ENCODE results near the gene CCDC33.
"Not testable (repeated sequence)": the region's sequence is repeated elsewhere in the genome, so short reads cannot be mapped to it uniquely, and the experiment has no call there.

The CCDC33 gene

GRCh38 chr15:74338676-74339075, 102.5 kb downstream of the CCDC33 start:
- no peak for DNase-seq

- no peak for DNase-seq
These were observed 103.2 kb downstream of the CCDC33 start for GRCh38 chr15:74339371-74339770.

GRCh38 chr15:74340150-74340549, 104.0 kb downstream of the CCDC33 start:
- no peak for DNase-seq

GRCh38 chr15:74343127-74343796, 107.1 kb downstream of the CCDC33 start:
- DNase-seq: no peak

- no peak for DNase-seq
These were observed 107.6 kb downstream of the CCDC33 start for GRCh38 chr15:74343797-74344127.

- DNase-seq: no peak
These were observed 108.9 kb downstream of the CCDC33 start for GRCh38 chr15:74345051-74345450.

- no peak for DNase-seq
These were observed 111.7 kb downstream of the CCDC33 start for GRCh38 chr15:74347757-74348250.

DNA sequence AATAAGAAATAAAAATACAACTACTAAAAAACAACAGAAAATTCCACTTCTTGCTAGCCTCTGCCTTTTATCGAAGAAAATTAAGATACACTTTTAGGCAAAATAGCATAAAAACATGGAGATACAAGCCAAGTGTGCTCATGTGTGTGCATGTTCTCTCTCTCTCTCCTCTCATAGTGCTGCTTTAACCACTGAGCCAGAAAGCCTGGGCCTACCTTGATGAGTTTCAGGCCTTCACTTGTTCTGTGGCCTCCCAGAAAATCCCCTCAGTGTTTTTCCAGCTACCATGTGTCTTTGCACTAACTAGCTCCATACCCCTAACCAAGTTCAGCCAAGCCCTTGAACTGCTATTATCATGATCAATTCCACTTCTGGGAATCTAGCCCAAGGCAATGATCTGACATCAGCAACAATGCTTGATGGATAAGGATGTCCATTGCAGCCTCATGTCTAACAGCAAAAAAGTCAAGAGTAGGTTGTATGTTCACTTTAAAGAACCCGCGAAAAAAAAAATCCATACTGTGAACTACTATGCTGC, 113.2 kb downstream of the CCDC33 start:
- DNase-seq: no peak

GRCh38 chr15:74350295-74351275, 114.5 kb downstream of the CCDC33 start:
- no peak for DNase-seq

- DNase-seq: no peak
These were observed 115.5 kb downstream of the CCDC33 start for GRCh38 chr15:74351670-74352069.

DNA sequence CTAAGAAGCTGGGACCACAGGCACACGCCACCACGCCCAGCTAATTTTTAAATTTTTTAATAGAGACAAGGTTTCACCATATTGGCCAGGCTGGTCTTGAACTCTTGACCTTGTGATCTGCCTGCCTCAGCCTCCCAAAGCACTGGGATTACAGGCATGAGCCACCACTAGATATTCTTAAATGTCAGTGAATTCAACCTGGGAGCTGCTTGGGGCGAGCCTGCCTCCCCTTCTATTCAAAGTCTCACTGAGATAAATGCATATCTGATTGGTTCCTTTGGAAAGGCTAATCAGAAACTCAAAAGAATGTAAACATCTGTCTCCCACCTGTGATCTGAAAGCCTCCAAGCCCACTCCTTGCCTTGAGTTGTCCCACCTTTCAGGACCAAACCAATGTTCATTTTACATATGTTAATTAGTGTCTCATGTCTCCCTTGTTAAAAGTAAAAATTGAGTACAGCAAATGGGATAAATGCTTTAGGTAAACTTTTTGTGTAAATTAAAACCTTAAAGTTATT, 116.3 kb downstream of the CCDC33 start:
- no peak for DNase-seq

GRCh38 chr15:74353992-74354391, 117.9 kb downstream of the CCDC33 start:
- DNase-seq: not testable (repeated sequence)

GRCh38 chr15:74356050-74356449, 119.9 kb downstream of the CCDC33 start:
- not testable (repeated sequence) for DNase-seq

DNA sequence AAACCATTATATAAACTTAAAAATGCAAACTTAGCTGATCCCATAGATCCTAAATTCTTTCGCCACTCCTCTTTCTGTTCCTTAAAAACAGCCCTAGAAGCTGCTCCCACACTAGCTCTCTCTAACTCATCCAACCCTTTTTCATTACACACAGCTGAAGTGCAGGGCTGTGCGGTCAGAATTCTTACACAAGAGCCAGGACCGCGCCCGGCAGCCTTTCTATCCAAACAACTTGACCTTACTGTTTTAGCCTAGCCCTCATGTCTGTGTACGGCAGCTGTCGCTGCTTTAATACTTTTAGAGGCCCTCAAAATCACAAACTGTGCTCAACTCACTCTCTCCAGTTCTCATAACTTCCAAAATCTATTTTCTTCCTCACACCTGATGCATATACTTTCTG, 121.4 kb downstream of the CCDC33 start:
- not testable (repeated sequence) for DNase-seq

DNA sequence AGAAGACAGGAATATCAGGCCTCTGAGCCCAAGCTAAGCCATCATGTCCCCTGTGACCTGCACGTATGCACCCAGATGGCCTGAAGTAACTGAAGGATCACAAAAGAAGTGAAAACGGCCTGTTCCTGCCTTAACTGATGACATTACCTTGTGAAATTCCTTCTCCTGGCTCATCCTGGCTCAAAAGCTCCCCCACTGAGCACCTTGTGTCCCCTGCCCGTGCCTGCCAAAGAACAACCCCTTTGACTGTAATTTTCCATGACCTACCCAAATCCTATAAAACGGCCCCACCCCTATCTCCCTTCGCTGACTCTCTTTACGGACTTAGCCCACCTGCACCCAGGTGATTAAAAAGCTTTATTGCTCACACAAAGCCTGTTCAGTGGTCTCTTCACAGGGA, 123.2 kb downstream of the CCDC33 start:
- DNase-seq: not testable (repeated sequence)

- DNase-seq: not testable (repeated sequence)
These were observed 124.7 kb downstream of the CCDC33 start for GRCh38 chr15:74360855-74361254.

DNA sequence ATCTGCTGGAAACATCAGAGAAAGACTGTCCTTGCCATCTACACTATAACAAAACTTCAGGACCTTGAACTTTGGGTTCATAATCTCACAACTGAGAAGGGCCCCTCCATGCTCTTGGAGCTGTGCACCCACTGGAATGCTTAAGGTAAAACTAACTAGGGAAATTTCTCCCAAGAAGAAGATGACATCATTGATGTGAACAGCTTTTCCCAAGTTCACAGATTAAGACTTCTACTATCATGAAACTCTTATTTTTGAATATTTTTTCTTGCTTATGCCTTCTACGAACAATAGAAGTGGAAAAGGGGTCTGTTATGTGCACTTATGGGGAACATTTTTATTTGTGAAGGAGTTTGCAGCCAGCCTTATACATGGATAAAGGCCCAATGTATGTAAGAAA, 126.4 kb downstream of the CCDC33 start:
- no peak for DNase-seq

GRCh38 chr15:74364936-74365597, 128.9 kb downstream of the CCDC33 start:
- DNase-seq: no peak

DNA sequence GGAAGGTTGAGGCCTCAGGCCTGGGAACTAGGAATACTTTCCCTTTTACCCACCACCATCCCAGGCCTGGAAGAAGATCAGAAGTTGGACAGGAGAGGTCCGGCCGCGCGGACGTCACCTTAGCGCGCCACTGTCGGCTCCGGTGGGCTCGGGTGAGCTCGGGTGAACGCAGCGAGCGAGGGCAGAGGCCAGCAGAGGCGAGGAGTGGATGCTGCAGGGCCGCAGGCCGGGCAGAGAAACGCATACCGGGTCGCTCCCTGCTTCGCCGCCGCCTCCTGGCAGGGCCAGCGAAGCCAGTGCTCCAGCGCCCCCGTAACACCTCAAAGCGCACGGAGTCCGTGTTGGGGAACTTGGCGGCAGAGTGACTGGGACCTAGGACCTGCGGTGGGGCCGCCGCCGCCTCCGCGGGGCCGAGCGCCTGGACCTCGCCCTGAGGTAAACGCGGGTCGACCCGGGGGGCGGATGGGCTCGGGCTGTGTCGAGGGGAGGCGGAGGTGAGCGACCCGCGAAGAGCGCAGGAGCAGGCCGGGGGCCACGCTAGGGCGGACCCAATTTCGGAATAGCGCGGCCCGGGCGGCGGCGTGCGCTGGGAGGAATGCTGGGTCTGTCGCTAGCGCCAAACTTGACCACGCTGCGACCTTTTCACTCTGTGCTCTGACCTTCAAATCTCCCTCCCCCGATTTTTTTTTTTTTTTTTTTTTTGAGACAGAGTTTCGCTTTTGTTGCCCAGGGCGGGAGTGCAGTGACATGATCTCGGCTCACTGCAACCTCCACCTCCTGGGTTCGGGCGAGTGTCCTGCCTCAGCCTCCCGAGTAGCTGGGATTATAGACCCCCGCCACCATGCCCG, 129.7 kb downstream of the CCDC33 start:
- DNase-seq: no peak

DNA sequence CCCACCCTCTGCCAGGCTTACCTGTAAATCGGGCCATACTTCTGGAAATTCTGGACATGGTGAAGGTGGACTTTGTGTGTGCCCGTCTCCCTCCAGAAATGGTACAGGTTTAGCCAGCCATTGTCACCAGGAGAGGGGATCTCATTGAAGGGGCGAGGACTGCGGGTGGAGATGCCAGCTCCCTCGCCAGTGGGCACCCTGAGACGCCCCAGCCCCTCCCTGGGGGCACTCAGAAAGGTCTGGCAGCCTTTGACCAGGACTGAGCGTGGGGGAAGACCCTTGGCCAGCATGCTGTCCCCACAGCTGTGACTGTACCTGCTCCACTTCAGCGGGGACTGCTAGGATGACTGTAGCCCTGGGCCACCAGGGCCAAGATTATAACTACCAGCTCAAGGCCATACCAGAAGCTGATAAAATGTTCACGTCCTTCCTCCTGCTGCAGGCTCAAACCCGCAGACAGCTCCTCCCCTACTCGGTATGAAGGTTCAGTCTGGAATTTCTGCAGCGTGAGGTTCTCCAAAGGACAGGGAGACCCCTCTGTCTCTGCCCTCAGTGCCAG, 131.2 kb downstream of the CCDC33 start, which contains the start of gene CYP11A1:
CYP11A1 (minus strand) TSS at position 351 of the 559 bp plus-strand sequence; CDS start at position 290, 61 bp downstream.
- DNase-seq: no peak

- DNase-seq: no peak
These were observed 132.0 kb downstream of the CCDC33 start for GRCh38 chr15:74368121-74368520.
